ENCODE measurements around the gene PYGO1. TPM values are rescaled to one million over a fixed set of nuclear protein-coding genes. Genes with fewer than 3 reads are reported as not detected.

Gene PYGO1
- polyA plus RNA-seq, 1 experiment: 10.7 TPM

- no peak for TF ChIP-seq CTCF (IDR thresholded peaks at IDR 0.05; ENCODE audit: low read depth, low read length)
These were observed 61.0 kb downstream of the PYGO1 start for GRCh38 chr15:55527150-55527549.

GRCh38 chr15:55526559-55527036, 61.5 kb downstream of the PYGO1 start:
- no peaks in the 10 kb centered on the region for H3K9me3 ChIP-seq (ENCODE audit: control insufficient read depth, insufficient read depth, low read length)
- H3K27me3 ChIP-seq (ENCODE audit: control insufficient read depth, insufficient read depth, low read length): no peaks in the 10 kb centered on the region
- no peak overlapping the region for H3K27ac ChIP-seq (ENCODE audit: low read depth, low read length)
- DNase-seq (ENCODE audit: low read depth, low spot score): peak; percentile 30
- POLR2A ChIA-PET: interaction anchor here (0.5 kb wide), 1 partner anchor 10 kb away, joined by 5 read pairs; no protein-coding TSS in a partner anchor
- peak; percentile 76 for TF ChIP-seq CTCF (IDR thresholded peaks at IDR 0.05; ENCODE audit: low read depth, low read length)
- no peak overlapping the region for H3K4me3 ChIP-seq (ENCODE audit: low read depth, low read length)
- CTCF ChIA-PET: interaction anchor here (0.6 to 2.7 kb wide), 28 partner anchors 8 to 429 kb away, joined by 3 to 27 read pairs (median 4); no protein-coding TSS in a partner anchor

More at GRCh38 chr15:55527150-55527549, 61.0 kb downstream of the PYGO1 start:
- H3K27ac ChIP-seq (ENCODE audit: low read depth, low read length): no peak overlapping the region
- CTCF ChIA-PET: interaction anchor here (0.7 to 2.7 kb wide), 18 partner anchors 8 to 391 kb away, joined by 3 to 27 read pairs (median 4); no protein-coding TSS in a partner anchor
- POLR2A ChIA-PET: no interaction called here
- no peak overlapping the region for H3K4me3 ChIP-seq (ENCODE audit: low read depth, low read length)
- no peaks in the 10 kb centered on the region for H3K27me3 ChIP-seq (ENCODE audit: control insufficient read depth, insufficient read depth, low read length)
- no peak for DNase-seq (ENCODE audit: low read depth, low spot score)
- H3K9me3 ChIP-seq (ENCODE audit: control insufficient read depth, insufficient read depth, low read length): no peaks in the 10 kb centered on the region

DNA sequence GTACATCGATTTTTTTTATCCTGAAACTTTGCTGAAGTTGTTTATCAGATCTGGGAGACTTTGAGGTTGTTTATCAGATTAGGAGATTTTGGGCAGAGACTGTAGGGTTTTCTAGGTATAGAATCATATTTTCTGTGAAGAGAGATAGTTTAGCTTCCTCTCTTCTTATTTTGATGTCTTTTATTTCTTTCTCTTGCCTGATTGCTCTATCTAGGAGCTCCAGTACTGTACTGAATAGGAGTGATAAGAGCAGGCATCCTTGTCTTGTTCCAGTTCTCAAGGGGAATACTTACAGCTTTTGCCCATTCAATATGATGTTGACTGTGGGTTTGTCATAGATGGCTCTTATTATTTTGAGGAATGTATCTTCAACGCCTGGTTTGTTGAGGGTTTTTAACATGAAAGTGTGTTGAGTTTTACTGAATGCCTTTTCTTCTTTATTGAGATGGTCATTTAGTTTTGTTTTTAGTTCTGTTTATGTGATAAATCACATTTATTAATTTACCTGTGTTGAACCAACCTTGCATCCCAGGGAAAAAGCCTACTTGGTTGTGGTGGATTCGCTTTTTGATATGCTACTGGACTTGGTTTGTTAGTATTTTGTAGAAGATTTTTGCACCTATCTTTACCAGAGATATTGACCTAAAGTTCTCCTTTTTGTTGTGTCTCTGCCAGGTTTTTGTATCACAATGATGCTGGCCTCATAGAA, 65.2 kb downstream of the PYGO1 start:
- no peaks in the 10 kb centered on the region for H3K27me3 ChIP-seq (ENCODE audit: control insufficient read depth, insufficient read depth, low read length)
- CTCF ChIA-PET: no interaction called here
- DNase-seq (ENCODE audit: low read depth, low spot score): no peak
- POLR2A ChIA-PET: no interaction called here
- no peaks in the 10 kb centered on the region for H3K9me3 ChIP-seq (ENCODE audit: control insufficient read depth, insufficient read depth, low read length)
- H3K4me3 ChIP-seq (ENCODE audit: low read depth, low read length): no peak overlapping the region
- H3K27ac ChIP-seq (ENCODE audit: low read depth, low read length): no peak overlapping the region
- no peak for TF ChIP-seq CTCF (IDR thresholded peaks at IDR 0.05; ENCODE audit: low read depth, low read length)

DNA sequence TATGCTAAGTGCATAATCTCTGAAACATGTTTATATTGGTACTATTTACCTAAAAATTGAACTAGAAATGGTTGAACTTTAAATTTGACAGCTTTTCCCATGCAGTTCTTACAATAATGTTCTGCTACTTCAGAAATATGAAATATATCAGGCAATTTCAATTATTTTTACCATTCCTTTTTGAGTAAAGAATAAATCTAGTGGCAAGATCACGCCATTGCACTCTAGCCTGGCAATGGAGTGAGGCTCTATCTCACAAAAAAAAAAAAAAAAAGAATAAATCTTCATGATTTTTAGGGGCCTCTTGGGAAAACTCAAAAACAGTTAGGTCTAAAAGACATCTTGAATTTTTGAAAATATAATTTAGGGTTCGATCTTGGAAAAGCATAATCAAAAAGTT, 69.5 kb downstream of the PYGO1 start:
- Histone ChIP-seq H3K27me3 (ENCODE audit: control insufficient read depth, insufficient read depth, low read length) (no peaks in the 10 kb centered on the region), H3K4me3 (ENCODE audit: low read depth, low read length) (no peak overlapping the region), H3K27ac (ENCODE audit: low read depth, low read length) (no peak overlapping the region), H3K9me3 (ENCODE audit: control insufficient read depth, insufficient read depth, low read length) (no peaks in the 10 kb centered on the region)
- POLR2A ChIA-PET: no interaction called here
- DNase-seq (ENCODE audit: low read depth, low spot score): no peak
- CTCF ChIA-PET: interaction anchor here (0.7 kb wide), 1 partner anchor 119 kb away, joined by 3 read pairs; no protein-coding TSS in a partner anchor
- peak; percentile 40 for TF ChIP-seq CTCF (IDR thresholded peaks at IDR 0.05; ENCODE audit: low read depth, low read length)

DNA sequence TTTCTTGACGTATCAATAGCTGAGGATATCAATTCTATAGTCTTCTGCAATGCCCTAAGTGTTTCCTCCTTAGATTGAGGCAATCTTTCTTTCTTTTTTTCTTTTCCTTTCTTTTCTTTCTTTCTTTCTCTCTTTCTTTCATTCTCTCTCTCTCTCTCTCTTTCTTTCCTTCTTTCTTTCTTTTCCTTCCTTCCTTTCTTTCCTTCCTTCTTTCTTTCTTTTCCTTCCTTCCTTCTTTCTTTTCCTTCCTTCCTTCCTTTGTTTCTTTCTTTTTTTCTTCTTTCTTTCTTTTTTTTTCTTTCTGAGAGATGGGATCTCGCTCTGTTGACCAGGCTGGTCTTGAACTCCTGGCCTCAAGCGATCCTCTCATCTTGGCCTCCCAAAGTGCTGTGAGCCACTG, 70.1 kb downstream of the PYGO1 start:
- ChIA-PET POLR2A (no interaction called here), CTCF (interaction anchor here (0.7 to 1.2 kb wide), 3 partner anchors 8 to 120 kb away, joined by 3 to 5 read pairs (median 5); no protein-coding TSS in a partner anchor)
- Histone ChIP-seq H3K27me3 (ENCODE audit: control insufficient read depth, insufficient read depth, low read length) (no peaks in the 10 kb centered on the region), H3K9me3 (ENCODE audit: control insufficient read depth, insufficient read depth, low read length) (no peaks in the 10 kb centered on the region), H3K4me3 (ENCODE audit: low read depth, low read length) (no peak overlapping the region), H3K27ac (ENCODE audit: low read depth, low read length) (no peak overlapping the region)
- TF ChIP-seq CTCF (IDR thresholded peaks at IDR 0.05; ENCODE audit: low read depth, low read length): no peak
- DNase-seq (ENCODE audit: low read depth, low spot score): no peak

Measured in AG04450 (cell line).